ENCODE results near the gene ARTN.

The ARTN gene

GRCh38 chr1:43933386-43934100 is at the start of gene ARTN:
Gene ARTN, plus strand, starts transcription at chr1:43933801. Its CDS starts 1,856 bp downstream, at chr1:43935657.
- peak; percentile 48 for DNase-seq (ENCODE audit: low spot score)

GRCh38 chr1:43885279-43885801 is 48.3 kb upstream of the ARTN start:
- DNase-seq (ENCODE audit: low spot score) = peak; percentile 69

GRCh38 chr1:43887748-43888147 is 45.9 kb upstream of the ARTN start:
- DNase-seq (ENCODE audit: low spot score) = peak; percentile 77

- no peak for DNase-seq (ENCODE audit: low spot score)
Observed at GRCh38 chr1:43890815-43891214, 42.8 kb upstream of the ARTN start.

GRCh38 chr1:43893006-43893405 is 40.6 kb upstream of the ARTN start:
- DNase-seq (ENCODE audit: low spot score) = no peak

- DNase-seq (ENCODE audit: low spot score) = no peak
Observed at GRCh38 chr1:43898981-43899380, 34.6 kb upstream of the ARTN start.

- no peak for DNase-seq (ENCODE audit: low spot score)
Observed at GRCh38 chr1:43900386-43900785, 33.2 kb upstream of the ARTN start.

- DNase-seq (ENCODE audit: low spot score) = no peak
Observed at GRCh38 chr1:43901196-43901961, 32.2 kb upstream of the ARTN start.

GRCh38 chr1:43902058-43902831 is 31.4 kb upstream of the ARTN start:
- DNase-seq (ENCODE audit: low spot score) = no peak

GRCh38 chr1:43904660-43905551 is 28.7 kb upstream of the ARTN start:
- DNase-seq (ENCODE audit: low spot score) = no peak

- no peak for DNase-seq (ENCODE audit: low spot score)
Observed at GRCh38 chr1:43908226-43908625, 25.4 kb upstream of the ARTN start.

- no peak for DNase-seq (ENCODE audit: low spot score)
Observed at GRCh38 chr1:43908858-43909257, 24.7 kb upstream of the ARTN start.

GRCh38 chr1:43910343-43910742 is 23.3 kb upstream of the ARTN start:
- no peak for DNase-seq (ENCODE audit: low spot score)

- DNase-seq (ENCODE audit: low spot score) = no peak
Observed at GRCh38 chr1:43912607-43913006, 21.0 kb upstream of the ARTN start.

GRCh38 chr1:43913051-43913501 is 20.5 kb upstream of the ARTN start:
- no peak for DNase-seq (ENCODE audit: low spot score)

- no peak for DNase-seq (ENCODE audit: low spot score)
Observed at GRCh38 chr1:43913666-43914360, 19.8 kb upstream of the ARTN start.

GRCh38 chr1:43914576-43915525 is 18.8 kb upstream of the ARTN start:
- no peak for DNase-seq (ENCODE audit: low spot score)

GRCh38 chr1:43919906-43920305 is 13.7 kb upstream of the ARTN start:
- DNase-seq (ENCODE audit: low spot score) = no peak

GRCh38 chr1:43921022-43921421 is 12.6 kb upstream of the ARTN start:
- DNase-seq (ENCODE audit: low spot score) = no peak

- no peak for DNase-seq (ENCODE audit: low spot score)
Observed at GRCh38 chr1:43924516-43924915, 9.1 kb upstream of the ARTN start.
